ENCODE measurements around the gene DTX3. TPM values are rescaled to one million over a fixed set of nuclear protein-coding genes. Genes with fewer than 3 reads are reported as not detected.
A peak's percentile ranks its signal among the peaks of the same experiment; 100 is the strongest.

DTX3 gene
- total RNA-seq, 4 donors from 2014 or later: 4.2 to 15.7 (median 11.5) TPM

DNA sequence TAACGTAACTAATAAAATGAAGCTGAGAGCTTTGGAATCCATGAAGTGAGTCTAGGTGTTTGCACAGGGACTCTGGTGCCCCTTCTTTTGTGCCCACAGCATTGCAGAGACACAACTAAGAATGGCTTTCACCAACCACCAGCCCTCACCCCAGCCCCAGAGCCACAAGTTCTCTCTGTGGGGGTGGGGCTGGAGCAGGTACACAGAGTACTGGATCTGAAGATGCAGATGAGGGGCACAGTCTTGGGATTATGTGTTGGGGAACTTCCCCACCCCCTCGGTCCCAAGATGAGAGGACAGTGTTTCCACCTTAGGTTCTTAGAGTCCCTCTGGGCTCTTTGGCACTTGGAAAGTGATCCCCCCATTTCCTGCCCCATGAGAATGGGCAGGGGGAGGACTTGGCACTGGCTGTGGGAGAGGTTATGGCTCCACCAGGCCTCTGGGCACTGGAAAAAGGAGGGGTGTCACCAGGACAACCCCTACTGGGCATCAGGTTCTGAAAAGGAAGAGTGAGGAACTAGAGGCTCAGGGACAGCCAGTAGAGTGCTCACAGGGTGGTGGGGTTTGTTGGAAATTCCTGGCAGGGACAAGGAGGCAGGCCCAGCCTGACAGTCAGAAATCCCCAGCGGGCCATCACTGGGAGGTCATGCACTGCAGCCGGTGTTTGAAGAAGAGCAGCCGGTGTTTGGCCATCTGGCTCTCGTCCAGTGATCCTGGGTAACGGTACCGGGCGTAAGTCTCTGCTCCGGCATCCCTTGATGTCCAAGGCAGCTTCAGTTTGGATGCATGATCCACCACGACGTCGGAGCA is 21.7 kb downstream of the DTX3 start:
- Histone ChIP-seq H3K27me3 (peaks cover 0 to 18% of the 10 kb centered on the region in 2 donors), H3K4me1 (peaks cover 3 to 18% (median 6%) of the 10 kb centered on the region in 4 donors), H3K9me3 (no peaks in the 10 kb centered on the region), H3K27ac (no peak overlapping the region), H3K4me3 (no peak overlapping the region), H3K36me3 (no peaks in the 10 kb centered on the region)
- DNase-seq: no peak
- TF ChIP-seq, protein P1, sequence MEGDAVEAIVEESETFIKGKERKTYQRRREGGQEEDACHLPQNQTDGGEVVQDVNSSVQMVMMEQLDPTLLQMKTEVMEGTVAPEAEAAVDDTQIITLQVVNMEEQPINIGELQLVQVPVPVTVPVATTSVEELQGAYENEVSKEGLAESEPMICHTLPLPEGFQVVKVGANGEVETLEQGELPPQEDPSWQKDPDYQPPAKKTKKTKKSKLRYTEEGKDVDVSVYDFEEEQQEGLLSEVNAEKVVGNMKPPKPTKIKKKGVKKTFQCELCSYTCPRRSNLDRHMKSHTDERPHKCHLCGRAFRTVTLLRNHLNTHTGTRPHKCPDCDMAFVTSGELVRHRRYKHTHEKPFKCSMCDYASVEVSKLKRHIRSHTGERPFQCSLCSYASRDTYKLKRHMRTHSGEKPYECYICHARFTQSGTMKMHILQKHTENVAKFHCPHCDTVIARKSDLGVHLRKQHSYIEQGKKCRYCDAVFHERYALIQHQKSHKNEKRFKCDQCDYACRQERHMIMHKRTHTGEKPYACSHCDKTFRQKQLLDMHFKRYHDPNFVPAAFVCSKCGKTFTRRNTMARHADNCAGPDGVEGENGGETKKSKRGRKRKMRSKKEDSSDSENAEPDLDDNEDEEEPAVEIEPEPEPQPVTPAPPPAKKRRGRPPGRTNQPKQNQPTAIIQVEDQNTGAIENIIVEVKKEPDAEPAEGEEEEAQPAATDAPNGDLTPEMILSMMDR (IDR thresholded peaks at IDR 0.05): no peak
- no peak for TF ChIP-seq POLR2A (IDR thresholded peaks at IDR 0.05)

DNA sequence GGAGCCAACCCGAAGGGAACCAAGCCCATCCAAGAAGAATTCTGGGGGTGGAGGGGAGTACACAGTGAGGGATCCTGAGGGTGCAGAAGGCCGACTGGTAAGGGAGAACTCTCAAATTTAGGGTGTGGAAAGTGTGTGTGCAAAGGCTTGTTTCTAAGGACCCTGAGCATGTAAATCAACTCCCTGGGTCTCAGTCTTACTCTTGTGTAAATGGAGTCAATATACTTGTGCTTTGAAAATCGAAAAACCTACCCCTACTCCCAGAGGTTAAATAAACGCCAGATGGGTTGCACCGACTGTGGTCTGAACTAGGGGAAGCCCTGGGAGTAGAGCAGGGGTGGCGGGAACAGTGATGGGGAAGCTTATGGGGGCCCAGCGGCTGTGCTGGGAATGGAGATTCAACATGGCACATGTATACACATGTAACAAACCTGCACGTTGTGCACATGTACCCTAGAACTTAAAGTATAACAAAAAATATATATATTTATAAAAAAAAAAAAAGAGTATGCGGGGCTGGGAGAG is 22.4 kb downstream of the DTX3 start:
- DNase-seq: no peak
- H3K9me3 ChIP-seq: no peaks in the 10 kb centered on the region
- H3K4me3 ChIP-seq: no peak overlapping the region
- H3K4me1 ChIP-seq: peaks cover 0 to 15% (median 3%) of the 10 kb centered on the region in 4 donors
- H3K36me3 ChIP-seq: no peaks in the 10 kb centered on the region
- H3K27me3 ChIP-seq: peaks cover 0 to 20% of the 10 kb centered on the region in 2 donors
- no peak for TF ChIP-seq POLR2A (IDR thresholded peaks at IDR 0.05)
- TF ChIP-seq, protein P1 (IDR thresholded peaks at IDR 0.05): no peak
- H3K27ac ChIP-seq: no peak overlapping the region

DNA sequence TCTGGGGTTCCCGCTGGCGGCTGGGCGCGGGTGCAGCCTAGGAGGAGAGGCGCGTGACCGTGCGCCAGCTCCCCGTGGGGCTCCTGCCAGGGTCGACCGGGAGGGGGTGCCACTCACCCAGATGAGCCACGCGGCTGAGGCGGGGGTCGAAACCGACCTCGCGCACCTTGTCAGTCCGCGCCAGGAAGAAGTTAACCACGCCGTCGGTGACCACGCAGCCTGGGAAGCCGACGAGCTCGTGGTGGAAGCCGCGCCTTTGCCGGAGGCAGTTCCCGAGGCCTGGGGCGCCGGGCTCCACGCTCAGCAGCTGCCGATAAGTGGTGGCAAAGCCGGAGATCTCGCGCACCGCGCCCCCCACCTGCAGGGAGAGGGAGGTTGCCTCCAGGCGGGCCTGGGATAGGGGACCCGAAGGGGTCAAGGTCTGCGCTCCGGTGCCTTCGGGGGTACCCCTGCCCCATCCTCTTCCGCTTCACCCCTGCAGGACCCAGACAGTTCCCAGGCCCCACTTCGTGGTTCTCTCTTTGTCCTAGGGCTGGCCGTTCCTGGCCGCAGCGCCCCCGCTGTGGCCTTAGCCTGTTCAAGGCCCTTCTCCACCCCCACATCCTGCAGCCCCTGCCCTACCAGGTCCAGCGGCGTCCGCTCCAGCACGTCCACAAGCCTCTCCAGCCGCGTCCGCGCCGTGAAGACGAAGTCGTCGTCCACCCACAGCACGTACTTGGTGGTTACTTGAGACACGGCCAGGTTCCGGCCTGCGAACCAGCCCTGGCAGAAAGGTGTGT is 23.1 kb downstream of the DTX3 start:
- Histone ChIP-seq H3K4me1 (peaks cover 0 to 21% (median 10%) of the 10 kb centered on the region in 4 donors), H3K27ac (no peak overlapping the region), H3K4me3 (peak overlapping the region in 1 of 4 donors; percentile 26), H3K9me3 (no peaks in the 10 kb centered on the region), H3K27me3 (peaks cover 0 to 23% of the 10 kb centered on the region in 2 donors), H3K36me3 (no peaks in the 10 kb centered on the region)
- TF ChIP-seq, protein P1 (IDR thresholded peaks at IDR 0.05): no peak
- TF ChIP-seq POLR2A (IDR thresholded peaks at IDR 0.05): no peak
- DNase-seq: peak in 1 of 3 donors; percentile 15

DNA sequence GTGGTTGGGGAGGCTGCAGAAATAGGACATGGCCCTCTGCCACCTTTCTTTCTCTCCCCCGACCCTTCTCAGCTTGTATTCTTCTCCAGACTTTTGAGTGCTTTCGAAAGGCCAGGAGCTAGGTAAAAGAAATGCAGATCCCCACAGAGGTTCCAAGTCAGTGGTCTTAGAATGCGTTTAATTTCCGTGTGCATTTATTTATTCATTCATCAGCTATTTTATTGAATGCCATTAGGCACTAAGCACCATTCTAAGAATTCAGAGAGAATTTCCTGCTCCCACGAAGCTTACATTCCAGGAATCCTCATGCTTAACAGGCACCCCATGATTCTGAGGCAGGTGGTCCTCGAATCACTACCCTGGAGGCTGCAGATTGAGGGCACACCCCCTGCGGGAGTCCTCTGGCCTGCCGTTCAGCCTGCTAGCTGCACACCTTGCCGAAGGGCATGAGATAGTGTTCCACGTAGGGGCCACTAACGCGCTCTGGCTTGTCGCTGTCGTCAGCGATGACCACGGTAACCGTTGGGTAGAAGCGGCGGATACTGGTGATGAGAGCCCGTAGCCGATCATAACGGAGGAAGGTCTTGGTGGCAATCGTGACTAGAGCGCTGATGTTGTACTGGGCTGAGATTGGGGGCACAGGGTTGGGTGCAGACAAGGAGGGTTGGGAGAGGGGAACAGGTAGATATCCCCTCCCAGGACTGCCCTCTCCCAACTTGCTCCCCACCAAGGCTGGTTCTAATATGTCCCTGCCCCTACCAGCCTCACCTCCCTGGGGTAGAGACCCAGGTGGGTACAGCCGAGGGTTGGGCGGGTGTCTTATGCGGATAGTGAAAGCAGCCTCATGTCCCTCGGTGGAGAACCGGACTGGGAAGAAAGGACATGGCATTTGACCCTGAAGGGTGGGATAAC is 23.9 kb downstream of the DTX3 start:
- peaks cover 0 to 23% of the 10 kb centered on the region in 2 donors for H3K27me3 ChIP-seq
- TF ChIP-seq POLR2A (IDR thresholded peaks at IDR 0.05): no peak
- TF ChIP-seq, protein P1 (IDR thresholded peaks at IDR 0.05): no peak

More for the DNA sequence above, 23.9 kb downstream of the DTX3 start:
- Histone ChIP-seq H3K4me1 (peaks cover 0 to 29% (median 16%) of the 10 kb centered on the region in 4 donors), H3K36me3 (no peaks in the 10 kb centered on the region), H3K27ac (no peak overlapping the region), H3K4me3 (no peak overlapping the region), H3K9me3 (no peaks in the 10 kb centered on the region)
- DNase-seq: peak in 1 of 3 donors; percentile 3
